HEK293T (cell line): Measurements from ENCODE around the gene ETF1.
A peak's percentile ranks its signal among the peaks of the same experiment; 100 is the strongest.

Source experiments
- CTCF ChIA-PET: fragments of 350-600 bp; formaldehyde crosslinking; extraction: SDS; loops from one replicate; lab custom pipeline; 2021; ENCODE audit warnings: antibody characterized with exemption, inconsistent platforms; lab: Yijun Ruan, JAX
- POLR2A ChIA-PET: fragments of 350-600 bp; formaldehyde crosslinking; extraction: SDS; loops from one replicate; lab custom pipeline; 2020; ENCODE audit warnings: antibody characterized with exemption, inconsistent platforms; lab: Yijun Ruan, JAX
- DNase-seq: peaks from one replicate; pipeline ENCODE4 v3.0.0; 2012; ENCODE audit warnings: mixed read lengths; ENCODE audit errors: extremely low spot score
- ARNT ChIP-seq: fragments of 450-650 bp; IDR thresholded peaks from 2 replicates; pipeline ENCODE4 v1.6.1; 2017; ENCODE audit warnings: mild to moderate bottlenecking
- BHLHE40 ChIP-seq: fragments of 450-650 bp; IDR thresholded peaks from 2 replicates; pipeline ENCODE4 v1.6.1; 2016; ENCODE audit warnings: mild to moderate bottlenecking, moderate library complexity, borderline replicate concordance
- CTBP1 ChIP-seq: fragments of 450-650 bp; IDR thresholded peaks from 2 replicates; pipeline ENCODE4 v1.6.1; 2016; ENCODE audit warnings: borderline replicate concordance
- ELF4 ChIP-seq: fragments of 450-650 bp; IDR thresholded peaks from 2 replicates; pipeline ENCODE4 v1.6.1; 2017; ENCODE audit warnings: antibody characterized with exemption
- FOXA1 ChIP-seq: fragments of 450-650 bp; IDR thresholded peaks from 2 replicates; pipeline ENCODE4 v1.6.1; 2016; ENCODE audit warnings: mild to moderate bottlenecking
- FOXK2 ChIP-seq: fragments of 450-650 bp; IDR thresholded peaks from 2 replicates; pipeline ENCODE4 v1.6.1; 2016; ENCODE audit warnings: mild to moderate bottlenecking
- FOXM1 ChIP-seq: fragments of 450-650 bp; IDR thresholded peaks from 2 replicates; pipeline ENCODE4 v1.6.1; 2017; ENCODE audit warnings: mild to moderate bottlenecking, borderline replicate concordance
- HDGF ChIP-seq: fragments of 450-650 bp; IDR thresholded peaks from 2 replicates; pipeline ENCODE4 v1.6.1; 2017; ENCODE audit warnings: antibody characterized with exemption, borderline replicate concordance
- L3MBTL2 ChIP-seq: fragments of 450-650 bp; conservative IDR thresholded peaks from 2 replicates; pipeline ENCODE4 v1.6.1; 2016; ENCODE audit warnings: mild to moderate bottlenecking
- LEF1 ChIP-seq: fragments of 450-650 bp; IDR thresholded peaks from 2 replicates; pipeline ENCODE4 v1.6.1; 2017; ENCODE audit warnings: mild to moderate bottlenecking, borderline replicate concordance
- NFRKB ChIP-seq: fragments of 450-650 bp; IDR thresholded peaks from 2 replicates; pipeline ENCODE4 v1.6.1; 2016; ENCODE audit warnings: mild to moderate bottlenecking, moderate library complexity
- SP1 ChIP-seq: fragments of 450-650 bp; IDR thresholded peaks from 2 replicates; pipeline ENCODE4 v1.6.1; 2017
- SUZ12 ChIP-seq: fragments of 450-650 bp; IDR thresholded peaks from 2 replicates; pipeline ENCODE4 v1.6.1; 2016; ENCODE audit warnings: mild to moderate bottlenecking
- TARDBP ChIP-seq: fragments of 450-650 bp; IDR thresholded peaks from 2 replicates; pipeline ENCODE4 v1.6.1; 2016
- ZNF384 ChIP-seq: fragments of 450-650 bp; IDR thresholded peaks from 2 replicates; pipeline ENCODE4 v1.6.1; 2016
- TF ChIP-seq, protein P1 (sequence below): fragments of 450-650 bp; IDR thresholded peaks from 2 replicates; pipeline ENCODE4 v1.6.1; 2016

ETF1 gene

DNA sequence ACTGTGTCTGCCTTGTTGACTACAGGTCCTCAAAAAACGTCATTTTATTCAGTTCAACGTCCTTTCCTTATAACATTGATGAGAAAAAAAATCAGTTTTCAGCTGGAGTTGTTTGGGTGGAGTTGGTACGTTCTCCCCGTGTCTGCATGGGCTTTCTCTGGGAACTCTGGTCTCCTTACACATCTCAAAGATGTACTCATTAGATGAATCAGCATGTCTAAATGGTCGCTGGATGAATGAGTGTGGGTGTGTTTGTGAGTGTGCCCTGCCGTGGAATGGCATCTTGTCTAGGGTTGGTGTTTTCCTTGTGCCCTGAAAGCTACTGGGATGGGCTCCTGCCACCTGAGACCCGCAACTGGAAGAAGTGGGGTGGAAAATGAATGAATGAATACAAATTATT is 47.7 kb downstream of the ETF1 start:
- ChIA-PET POLR2A (no interaction called here), CTCF (no interaction called here)
- no peak for DNase-seq
- TF ChIP-seq FOXM1 (no peak), ARNT (no peak), SP1 (no peak), FOXK2 (no peak), SUZ12 (no peak), CTBP1 (no peak), NFRKB (no peak), LEF1 (no peak), FOXA1 (no peak), HDGF (no peak), L3MBTL2 (no peak), TARDBP (no peak), ZNF384 (no peak), ELF4 (no peak), BHLHE40 (no peak)
- TF ChIP-seq, protein P1, sequence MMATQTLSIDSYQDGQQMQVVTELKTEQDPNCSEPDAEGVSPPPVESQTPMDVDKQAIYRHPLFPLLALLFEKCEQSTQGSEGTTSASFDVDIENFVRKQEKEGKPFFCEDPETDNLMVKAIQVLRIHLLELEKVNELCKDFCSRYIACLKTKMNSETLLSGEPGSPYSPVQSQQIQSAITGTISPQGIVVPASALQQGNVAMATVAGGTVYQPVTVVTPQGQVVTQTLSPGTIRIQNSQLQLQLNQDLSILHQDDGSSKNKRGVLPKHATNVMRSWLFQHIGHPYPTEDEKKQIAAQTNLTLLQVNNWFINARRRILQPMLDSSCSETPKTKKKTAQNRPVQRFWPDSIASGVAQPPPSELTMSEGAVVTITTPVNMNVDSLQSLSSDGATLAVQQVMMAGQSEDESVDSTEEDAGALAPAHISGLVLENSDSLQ: no peak

DNA sequence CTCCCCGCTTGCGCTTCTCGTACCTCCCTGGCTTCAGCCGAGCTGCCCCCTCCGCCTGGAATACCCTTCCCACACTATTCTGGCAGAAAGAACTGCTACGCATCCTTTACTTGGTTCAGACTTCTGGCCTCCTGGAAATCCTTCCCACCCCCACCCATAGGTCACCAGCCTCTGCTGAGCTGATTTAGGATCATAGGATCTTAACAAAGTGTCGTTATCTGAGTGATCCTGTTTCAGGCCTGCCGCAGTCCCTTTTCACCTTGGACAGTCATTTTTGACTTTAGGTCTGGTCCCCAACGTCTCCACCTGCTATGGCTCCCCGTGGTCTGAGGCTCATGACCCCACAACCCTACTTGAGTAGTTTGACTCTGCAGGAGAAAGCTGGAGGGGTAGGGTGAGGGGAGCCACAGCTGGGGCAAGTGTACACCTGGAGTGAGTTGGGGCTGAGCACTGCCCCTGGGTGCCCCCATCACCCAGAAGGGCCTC is 50.4 kb downstream of the ETF1 start:
- ChIA-PET CTCF (interaction anchor here (2.5 kb wide), 1 partner anchor 12 kb away, joined by 16 read pairs; no protein-coding TSS in a partner anchor), POLR2A (interaction anchor here (1.0 to 1.5 kb wide), 7 partner anchors 10 to 849 kb away, joined by 3 to 13 read pairs (median 4); partner anchors contain the start of genes CDC25C, EGR1 and PAIP2)
- DNase-seq: no peak
- TF ChIP-seq ARNT (no peak), CTBP1 (no peak), BHLHE40 (no peak), L3MBTL2 (no peak), LEF1 (no peak), NFRKB (no peak)

DNA sequence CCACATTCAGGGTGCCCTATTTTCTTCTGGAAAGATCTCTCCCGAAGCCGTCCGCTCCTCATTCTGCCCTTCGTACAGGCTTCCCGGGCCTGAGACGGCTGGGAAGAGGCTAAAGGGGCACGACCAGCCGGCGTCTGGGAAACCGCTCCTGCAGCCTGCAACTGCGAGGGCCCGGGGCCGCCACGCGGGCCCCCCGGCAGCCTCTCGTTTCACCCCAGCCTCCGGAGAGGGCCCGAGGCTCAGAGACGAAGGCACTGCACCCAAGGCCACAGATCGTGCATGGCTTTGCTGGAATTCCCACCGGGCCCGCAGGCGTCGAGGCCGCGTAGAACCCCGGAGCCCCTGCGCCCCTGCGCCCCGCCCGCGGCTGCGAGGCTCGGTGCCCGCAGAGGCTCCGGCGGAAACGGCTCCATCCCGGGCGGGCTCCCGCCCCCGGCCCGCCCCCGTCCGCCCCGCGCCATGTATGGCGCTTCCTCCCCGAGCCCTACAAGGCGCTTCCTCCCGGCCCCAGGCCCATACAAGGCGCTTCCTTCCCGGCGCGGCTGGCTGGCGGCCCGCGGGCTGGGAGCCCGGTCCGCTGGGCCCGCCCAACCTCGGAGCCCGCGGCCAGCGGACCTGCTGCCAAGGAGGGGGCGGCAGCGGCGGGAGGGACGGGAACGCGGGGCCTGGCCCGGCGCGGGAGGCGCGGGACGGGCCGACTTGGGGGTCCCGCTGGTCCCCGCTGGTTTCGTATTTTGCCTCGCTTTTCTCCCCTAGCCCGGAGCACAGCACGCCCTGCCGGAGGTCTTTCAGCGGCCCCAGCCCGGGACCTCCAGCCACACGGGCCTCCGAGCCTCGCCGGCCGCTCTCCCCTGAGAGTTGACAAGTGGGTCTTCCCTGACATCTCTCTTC is 51.1 kb downstream of the ETF1 start:
- DNase-seq: peak; percentile 84
- CTCF ChIA-PET: interaction anchor here (2.5 kb wide), 1 partner anchor 12 kb away, joined by 16 read pairs; no protein-coding TSS in a partner anchor
- POLR2A ChIA-PET: interaction anchor here (1.0 to 1.5 kb wide), 5 partner anchors 11 to 850 kb away, joined by 3 to 13 read pairs (median 4); partner anchors contain the start of genes EGR1 and PAIP2
- TF ChIP-seq L3MBTL2 (peak; percentile 80), ELF4 (no peak)

DNA sequence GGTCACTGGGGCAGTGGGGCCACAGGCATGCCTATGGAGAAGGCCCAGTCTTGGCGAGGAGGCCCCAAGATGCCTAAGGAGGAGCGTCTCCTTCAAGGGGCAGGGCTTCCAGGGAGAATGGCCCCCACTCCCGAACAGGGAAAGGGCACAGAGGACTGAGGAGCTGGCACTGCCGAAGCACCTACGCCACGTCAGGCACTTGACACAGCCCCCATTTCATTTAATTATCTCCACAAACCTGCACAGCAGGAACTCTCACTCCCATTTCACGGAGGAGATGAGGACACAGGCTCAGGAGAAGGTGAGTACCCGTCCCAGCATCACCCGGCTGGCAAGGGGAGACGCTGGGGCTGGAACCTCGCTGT is 51.8 kb downstream of the ETF1 start:
- CTCF ChIA-PET: interaction anchor here (0.8 kb wide), 1 partner anchor 13 kb away, joined by 4 read pairs; no protein-coding TSS in a partner anchor
- TF ChIP-seq TARDBP (no peak), ZNF384 (no peak), ARNT (no peak), SUZ12 (no peak), ELF4 (no peak), FOXA1 (no peak), BHLHE40 (no peak), NFRKB (no peak), LEF1 (no peak), FOXK2 (no peak), HDGF (no peak), CTBP1 (no peak), SP1 (no peak), FOXM1 (no peak), L3MBTL2 (no peak)
- TF ChIP-seq, protein P1: no peak
- POLR2A ChIA-PET: no interaction called here
- DNase-seq: no peak

DNA sequence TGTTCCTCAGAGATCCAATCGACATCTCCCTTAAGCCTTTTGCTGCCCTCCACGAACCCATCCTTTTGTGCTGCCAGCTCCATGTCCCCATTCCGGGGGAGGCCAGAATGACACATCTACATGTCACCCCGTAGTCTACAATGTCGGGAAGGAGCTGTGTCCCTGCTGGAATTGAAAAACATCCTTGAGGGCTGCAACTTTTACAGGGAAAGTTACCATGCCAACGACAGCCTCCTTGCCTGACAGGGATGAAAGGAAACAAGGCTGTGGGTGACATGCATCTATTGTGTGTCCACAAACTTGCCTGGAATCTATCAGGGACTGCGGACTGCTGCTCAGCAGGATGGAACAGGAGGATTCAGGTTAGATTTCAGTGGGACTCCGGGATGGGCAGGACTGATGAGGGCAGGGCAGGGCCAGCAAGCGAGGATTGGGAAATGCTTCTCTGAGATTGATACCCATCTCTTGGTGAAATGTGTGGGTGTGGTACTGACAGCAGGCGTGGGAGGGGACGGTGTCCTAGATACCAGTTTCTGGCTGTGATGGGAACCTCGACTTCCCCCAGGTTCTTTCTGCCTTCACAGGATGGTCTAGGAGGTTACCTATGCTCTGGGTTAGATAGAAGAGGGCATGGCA is 52.3 kb downstream of the ETF1 start:
- CTCF ChIA-PET: interaction anchor here (0.8 kb wide), 1 partner anchor 13 kb away, joined by 4 read pairs; no protein-coding TSS in a partner anchor
- POLR2A ChIA-PET: interaction anchor here (1.1 to 1.8 kb wide), 3 partner anchors 13 to 153 kb away, joined by 3 to 8 read pairs (median 4); partner anchors contain the start of genes EGR1 and FAM53C
- no peak for DNase-seq
- no peak for TF ChIP-seq TARDBP
- TF ChIP-seq ZNF384: no peak
- no peak for TF ChIP-seq SUZ12
- no peak for TF ChIP-seq NFRKB
- no peak for TF ChIP-seq FOXA1
- TF ChIP-seq FOXM1: no peak
- TF ChIP-seq LEF1: no peak
- no peak for TF ChIP-seq FOXK2
- TF ChIP-seq CTBP1: no peak
- TF ChIP-seq, protein P1: no peak
- no peak for TF ChIP-seq L3MBTL2
- TF ChIP-seq BHLHE40: no peak
- TF ChIP-seq HDGF: no peak
- TF ChIP-seq ARNT: no peak
